HEK293 (cell line): ENCODE results near the gene ERMARD.

ENCODE experiments used
- CTCF ChIP-seq: fragments of 450-650 bp; formaldehyde crosslinking; IDR thresholded peaks from 2 replicates; pipeline ENCODE4 v1.5.1; 2016; ENCODE audit warnings: missing biosample characterization, missing genetic modification characterization
- TCF7L2 ChIP-seq: IDR thresholded peaks from 2 replicates; pipeline ENCODE4 v1.6.1; 2011; ENCODE audit warnings: low read depth, mild to moderate bottlenecking, inconsistent platforms, low read length, moderate library complexity, borderline replicate concordance
- ZBTB20 ChIP-seq: fragments of 450-650 bp; formaldehyde crosslinking; IDR thresholded peaks from 2 replicates; pipeline ENCODE4 v1.5.1; 2016; ENCODE audit warnings: missing biosample characterization, missing genetic modification characterization
- ZNF138 ChIP-seq: fragments of 450-650 bp; formaldehyde crosslinking; IDR thresholded peaks from 2 replicates; pipeline ENCODE4 v1.5.1; 2016; ENCODE audit warnings: missing biosample characterization, missing genetic modification characterization, borderline replicate concordance
- ZNF274 ChIP-seq, 2 experiments: fragments of 200-500 bp in 1 of 2; fragments of 450-650 bp in 1 of 2; sonication (Bioruptor generic) in 1 of 2; formaldehyde crosslinking in 1 of 2; IDR thresholded peaks; 2 replicates each; pipeline versions ENCODE4 v1.5.1 to v1.6.1; 2014 to 2016; ENCODE audit warnings: borderline replicate concordance in 1 of 2, inconsistent platforms in 1 of 2, low read length in 1 of 2, missing biosample characterization in 1 of 2, missing genetic modification characterization in 1 of 2
- ZNF473 ChIP-seq: fragments of 450-650 bp; formaldehyde crosslinking; IDR thresholded peaks from 2 replicates; pipeline ENCODE4 v1.5.1; 2017; ENCODE audit warnings: missing biosample characterization, missing genetic modification characterization
- ZNF621 ChIP-seq: fragments of 450-650 bp; formaldehyde crosslinking; IDR thresholded peaks from 2 replicates; pipeline ENCODE4 v1.5.1; 2017; ENCODE audit warnings: missing biosample characterization, missing genetic modification characterization
- ZNF677 ChIP-seq: fragments of 450-650 bp; IDR thresholded peaks from 2 replicates; pipeline ENCODE4 v1.5.0; 2018; ENCODE audit warnings: missing biosample characterization, mild to moderate bottlenecking, missing genetic modification characterization, moderate library complexity
- ZNF776 ChIP-seq: fragments of 450-650 bp; formaldehyde crosslinking; IDR thresholded peaks from 2 replicates; pipeline ENCODE4 v1.5.0; 2017; ENCODE audit warnings: missing biosample characterization, missing genetic modification characterization, borderline replicate concordance
- TF ChIP-seq, protein P1 (sequence below): fragments of 450-650 bp; formaldehyde crosslinking; IDR thresholded peaks from 2 replicates; pipeline ENCODE4 v1.5.1; 2016; ENCODE audit warnings: missing biosample characterization, missing genetic modification characterization

DNA sequence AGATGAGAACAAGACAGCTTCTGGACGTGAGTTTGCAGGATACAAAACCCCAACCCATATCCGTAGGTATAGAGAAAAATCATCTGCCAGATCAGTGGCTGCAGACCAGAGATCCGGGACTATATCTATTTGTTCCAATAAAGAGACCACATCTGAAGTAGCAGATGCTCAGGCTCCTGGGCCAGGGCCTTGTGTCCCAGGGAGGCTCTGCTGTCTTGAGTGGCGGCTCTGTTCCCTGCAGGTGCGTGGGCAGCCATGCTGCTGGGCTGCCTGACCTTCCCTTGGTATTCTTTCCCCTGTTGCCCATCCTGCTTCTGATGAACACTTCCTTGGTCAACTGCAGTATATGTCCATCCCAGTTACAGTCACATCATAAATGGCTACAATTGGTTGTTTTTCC lies 34.9 kb downstream of the ERMARD start:
- TF ChIP-seq CTCF (tag by site-specific recombination) (no peak), ZNF677 (no peak), ZNF621 (no peak), ZNF138 (no peak), ZNF776 (tag by site-specific recombination) (no peak), ZNF274 (IDR thresholded peaks at IDR 0.05; ENCODE audit: low read length) (no peak), ZNF274 (tag by site-specific recombination; IDR thresholded peaks at IDR 0.05; ENCODE audit: borderline replicate concordance) (no peak), ZBTB20 (tag by site-specific recombination) (no peak), TCF7L2 (no peak), ZNF473 (no peak)
- TF ChIP-seq, protein P1, sequence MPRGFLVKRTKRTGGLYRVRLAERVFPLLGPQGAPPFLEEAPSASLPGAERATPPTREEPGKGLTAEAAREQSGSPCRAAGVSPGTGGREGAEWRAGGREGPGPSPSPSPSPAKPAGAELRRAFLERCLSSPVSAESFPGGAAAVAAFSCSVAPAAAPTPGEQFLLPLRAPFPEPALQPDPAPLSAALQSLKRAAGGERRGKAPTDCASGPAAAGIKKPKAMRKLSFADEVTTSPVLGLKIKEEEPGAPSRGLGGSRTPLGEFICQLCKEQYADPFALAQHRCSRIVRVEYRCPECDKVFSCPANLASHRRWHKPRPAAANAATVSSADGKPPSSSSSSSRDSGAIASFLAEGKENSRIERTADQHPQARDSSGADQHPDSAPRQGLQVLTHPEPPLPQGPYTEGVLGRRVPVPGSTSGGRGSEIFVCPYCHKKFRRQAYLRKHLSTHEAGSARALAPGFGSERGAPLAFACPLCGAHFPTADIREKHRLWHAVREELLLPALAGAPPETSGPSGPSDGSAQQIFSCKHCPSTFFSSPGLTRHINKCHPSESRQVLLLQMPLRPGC = no peak
